GM23338 (cell line): ENCODE results near the gene RNF166. TPM values are rescaled to one million over a fixed set of nuclear protein-coding genes. Genes with fewer than 3 reads are reported as not detected.

Experiments used
- ATAC-seq: fragments of 200-7000 bp; cut with Tn5 transposase; 3 replicates; pipeline ENCODE4 v1.9.1; 2020
- DNase-seq: peaks from one replicate; pipeline ENCODE4 v3.0.0-alpha.2; 2015; ENCODE audit warnings: low spot score
- H2AFZ ChIP-seq: fragments of 200-600 bp; sonication (generic); 2 replicates; pipeline ENCODE4 v1.8.0; 2016; ENCODE audit warnings: antibody characterized with exemption, mild to moderate bottlenecking, moderate library complexity
- H3F3A ChIP-seq: fragments of 200-600 bp; sonication (generic); replicated peaks from 2 replicates; pipeline ENCODE4 v1.8.0; 2017; ENCODE audit warnings: antibody characterized with exemption, mixed run types, low read depth
- H3K27ac ChIP-seq: fragments of 200-600 bp; sonication (generic); 2 replicates; pipeline ENCODE4 v1.6.1; 2016; ENCODE audit warnings: low read depth
- H3K27me3 ChIP-seq: fragments of 200-600 bp; sonication (generic); 2 replicates; pipeline ENCODE4 v1.8.0; 2016; ENCODE audit warnings: mild to moderate bottlenecking, mixed run types, moderate library complexity; ENCODE audit not compliant: insufficient read depth
- H3K36me3 ChIP-seq: fragments of 200-600 bp; sonication (generic); 2 replicates; pipeline ENCODE4 v1.8.0; 2016; ENCODE audit warnings: mild to moderate bottlenecking; ENCODE audit not compliant: insufficient read depth
- H3K4me1 ChIP-seq: fragments of 200-600 bp; sonication (generic); 2 replicates; pipeline ENCODE4 v1.8.0; 2016; ENCODE audit warnings: mild to moderate bottlenecking, moderate library complexity; ENCODE audit not compliant: insufficient read depth
- H3K4me2 ChIP-seq: fragments of 200-600 bp; sonication (generic); 2 replicates; pipeline ENCODE4 v1.7.1; 2017; ENCODE audit warnings: mixed run types
- H3K4me3 ChIP-seq: fragments of 200-600 bp; sonication (generic); 2 replicates; pipeline ENCODE4 v1.6.1; 2016; ENCODE audit warnings: mixed run types
- H3K79me2 ChIP-seq: fragments of 200-600 bp; sonication (generic); replicated peaks from 2 replicates; pipeline ENCODE4 v1.8.0; 2017; ENCODE audit warnings: mild to moderate bottlenecking; ENCODE audit not compliant: insufficient read depth
- H3K9me2 ChIP-seq: fragments of 200-600 bp; sonication (generic); 2 replicates; pipeline ENCODE4 v1.8.0; 2017; ENCODE audit not compliant: insufficient read depth
- H4K20me1 ChIP-seq: fragments of 200-600 bp; sonication (generic); replicated peaks from 2 replicates; pipeline ENCODE4 v1.8.0; 2017; ENCODE audit warnings: mild to moderate bottlenecking; ENCODE audit not compliant: insufficient read depth
- H3K27ac Mint-ChIP-seq: 2 replicates; pipeline ENCODE4 v1.8.0; 2020; ENCODE audit warnings: inconsistent platforms, mild to moderate bottlenecking, moderate library complexity, mixed read lengths
- H3K27me3 Mint-ChIP-seq: 3 replicates; pipeline ENCODE4 v1.8.0; 2022; ENCODE audit warnings: low read depth, mild to moderate bottlenecking, moderate library complexity, mixed read lengths, inconsistent platforms; ENCODE audit not compliant: insufficient read depth, poor library complexity
- H3K36me3 Mint-ChIP-seq: 3 replicates; pipeline ENCODE4 v1.8.0; 2021; ENCODE audit warnings: low read depth, mild to moderate bottlenecking, inconsistent platforms, moderate library complexity, mixed read lengths
- H3K4me1 Mint-ChIP-seq: 3 replicates; pipeline ENCODE4 v1.8.0; 2020; ENCODE audit warnings: mild to moderate bottlenecking, inconsistent platforms, mixed read lengths
- H3K4me3 Mint-ChIP-seq: 3 replicates; pipeline ENCODE4 v1.8.0; 2021; ENCODE audit warnings: moderate library complexity, mild to moderate bottlenecking, inconsistent platforms, mixed read lengths
- H3K9me3 Mint-ChIP-seq: 3 replicates; pipeline ENCODE4 v1.8.0; 2020; ENCODE audit warnings: moderate library complexity, mild to moderate bottlenecking, inconsistent platforms, mixed read lengths
- CREB1 ChIP-seq: fragments of 250-450 bp; sonication (Bioruptor Pico); IDR thresholded peaks from 2 replicates; pipeline ENCODE4 v1.5.0; 2020; ENCODE audit warnings: low read depth, mild to moderate bottlenecking, moderate library complexity
- CTCF ChIP-seq, 2 experiments: fragments of 200-600 bp in 1 of 2; sonication (generic) in 1 of 2; conservative IDR thresholded peaks; 2 replicates each; pipeline versions ENCODE4 v1.5.1 to v1.6.1; 2016 to 2017; ENCODE audit warnings: antibody characterized with exemption in 2 of 2, low read depth in 2 of 2, mild to moderate bottlenecking in 2 of 2, moderate library complexity in 1 of 2
- ETS1 ChIP-seq: IDR thresholded peaks from 2 replicates; pipeline ENCODE4 v1.6.1; 2016; ENCODE audit warnings: antibody characterized with exemption
- EZH2 ChIP-seq: fragments of 200-600 bp; sonication (generic); IDR thresholded peaks from one replicate; pipeline ENCODE4 v1.8.0; 2017; ENCODE audit warnings: antibody characterized with exemption, mild to moderate bottlenecking, low read depth; ENCODE audit not compliant: unreplicated experiment
- EZH2phosphoT487 ChIP-seq: fragments of 200-600 bp; sonication (generic); IDR thresholded peaks from one replicate; pipeline ENCODE4 v1.8.1; 2018; ENCODE audit warnings: antibody characterized with exemption; ENCODE audit not compliant: unreplicated experiment
- JUNB ChIP-seq: IDR thresholded peaks from one replicate; pipeline ENCODE4 v1.6.1; 2016; ENCODE audit warnings: antibody characterized with exemption; ENCODE audit not compliant: unreplicated experiment
- NANOG ChIP-seq: IDR thresholded peaks from 2 replicates; pipeline ENCODE4 v1.6.1; 2016; ENCODE audit warnings: antibody characterized with exemption, borderline replicate concordance
- POLR2AphosphoS5 ChIP-seq: IDR thresholded peaks from 2 replicates; pipeline ENCODE4 v1.6.1; 2016; ENCODE audit warnings: antibody characterized with exemption, low read depth
- REST ChIP-seq: IDR thresholded peaks from one replicate; pipeline ENCODE4 v1.6.1; 2018; ENCODE audit warnings: antibody characterized with exemption; ENCODE audit not compliant: unreplicated experiment
- STAT1 ChIP-seq: IDR thresholded peaks from one replicate; pipeline ENCODE4 v1.6.1; 2016; ENCODE audit warnings: antibody characterized with exemption; ENCODE audit not compliant: unreplicated experiment
- ZNF114 ChIP-seq: fragments of 250-450 bp; sonication (Bioruptor Pico); IDR thresholded peaks from 2 replicates; pipeline ENCODE4 v1.5.0; 2020; ENCODE audit warnings: mild to moderate bottlenecking, moderate library complexity
- ZNF331 ChIP-seq: fragments of 250-450 bp; sonication (Bioruptor Pico); IDR thresholded peaks from 2 replicates; pipeline ENCODE4 v1.5.0; 2020; ENCODE audit warnings: low read depth, mild to moderate bottlenecking, moderate library complexity
- ZNF462 ChIP-seq: fragments of 250-450 bp; sonication (Bioruptor Pico); IDR thresholded peaks from 2 replicates; pipeline ENCODE4 v1.5.0; 2020; ENCODE audit warnings: mild to moderate bottlenecking, moderate library complexity
- polyA plus RNA-seq: library from polyadenylated mRNA; unstranded; fragments of >200 nt; fragmentation: Nextera tagmentation; extraction: Ambion mirVana; gene quantifications from 2 replicates; pipeline ENCODE4 v1.2.1, GENCODE V29; 2016
- total RNA-seq: library from RNA; depleted of rRNA; stranded (reverse); fragments of >200 nt; shearing (Covaris generic); gene quantifications from 2 replicates; pipeline ENCODE4 v1.2.3, GENCODE V29; 2014

RNF166 gene
- total and polyA plus RNA-seq, 2 experiments from 2014 or later, result 24.9 to 43.4 TPM

- Histone ChIP-seq H3F3A (0 out of 2 replicates have a peak, but pooled peaks cover 10% of the 10 kb centered on the region), H4K20me1 (no peaks in the 10 kb centered on the region), H3K36me3 (no peaks in the 10 kb centered on the region), H3K9me2 (no peaks in the 10 kb centered on the region), H3K4me3 (no peak overlapping the region), H3K27ac (no peak overlapping the region), H3K4me1 (no peaks in the 10 kb centered on the region), H3K27me3 (no peaks in the 10 kb centered on the region), H2AFZ (no peak overlapping the region), H3K4me2 (no peak overlapping the region), H3K79me2 (no peaks in the 10 kb centered on the region)
- Mint-ChIP-seq H3K27me3 (peaks cover 11% of the 10 kb centered on the region), H3K4me3 (no peak overlapping the region), H3K27ac (no peak overlapping the region), H3K36me3 (peaks cover 3% of the 10 kb centered on the region; the same call in 1 of the 3 replicates), H3K4me1 (peaks cover 16% of the 10 kb centered on the region), H3K9me3 (no peaks in the 10 kb centered on the region)
- no peak for ATAC-seq
- TF ChIP-seq NANOG, result no peak
- TF ChIP-seq EZH2, result no peak
- TF ChIP-seq ETS1, result no peak
- no peak for TF ChIP-seq ZNF114
- no peak for TF ChIP-seq CTCF (conservative IDR thresholded peaks at IDR 0.05; ENCODE audit: low read depth in 2 of 2)
- TF ChIP-seq CREB1 (CRISPR knock-in tag), result no peak
- no peak for TF ChIP-seq JUNB
- no peak for TF ChIP-seq ZNF331 (CRISPR knock-in tag)
- TF ChIP-seq STAT1, result no peak
- no peak for TF ChIP-seq POLR2AphosphoS5
- TF ChIP-seq EZH2phosphoT487, result no peak
- TF ChIP-seq REST, result no peak
- no peak for TF ChIP-seq ZNF462 (CRISPR knock-in tag)
- no peak for DNase-seq
Observed at GRCh38 chr16:88752386-88753002, 46.3 kb upstream of the RNF166 start.
